IMR-90 (cell line): ENCODE data around the gene TMF1. TPM values are rescaled to one million over a fixed set of nuclear protein-coding genes. Genes with fewer than 3 reads are reported as not detected.
A peak's percentile ranks its signal among the peaks of the same experiment; 100 is the strongest.

Experiments
- ATAC-seq: fragments of 200-7000 bp; cut with Tn5 transposase; 2 replicates; pipeline ENCODE4 v1.9.1; 2020; ENCODE audit warnings: low read depth, mild to moderate bottlenecking, moderate library complexity
- BruUV-seq: library from RNA; stranded (reverse); fragments of 400-500 nt; replicated peaks from 2 replicates; lab custom pipeline; 2021; lab: Mats Ljungman, UMichigan
- CTCF ChIA-PET: fragments of 300-600 bp; formaldehyde crosslinking; extraction: SDS; loops from one replicate; lab custom pipeline; 2021; ENCODE audit warnings: antibody characterized with exemption; lab: Yijun Ruan, JAX
- POLR2A ChIA-PET: fragments of 300-600 bp; sonication (Branson Sonifier 250); formaldehyde crosslinking; loops from one replicate; lab custom pipeline; 2022; ENCODE audit warnings: antibody characterized with exemption; ENCODE audit not compliant: unreplicated experiment; lab: Charles Lee
- DNase-seq: peaks from one replicate; pipeline ENCODE4 v3.0.0; 2013
- H2AFZ ChIP-seq: replicated peaks from 2 replicates; pipeline ENCODE3; 2013; ENCODE audit warnings: low read length, mild to moderate bottlenecking; ENCODE audit not compliant: poor library complexity
- H2AK5ac ChIP-seq: 2 replicates; pipeline ENCODE4 v1.6.1; 2013; ENCODE audit warnings: low read depth, low read length, inconsistent platforms
- H2AK9ac ChIP-seq: replicated peaks from 2 replicates; pipeline ENCODE3; 2013; ENCODE audit warnings: mild to moderate bottlenecking, low read depth, low read length, moderate library complexity; ENCODE audit not compliant: poor library complexity
- H2BK120ac ChIP-seq: 2 replicates; pipeline ENCODE4 v1.6.1; 2013; ENCODE audit warnings: low read depth, low read length, inconsistent platforms
- H2BK15ac ChIP-seq: 3 replicates; pipeline ENCODE4 v1.6.1; 2013; ENCODE audit warnings: low read depth, low read length, inconsistent platforms
- H2BK20ac ChIP-seq: 2 replicates; pipeline ENCODE4 v1.6.1; 2013; ENCODE audit warnings: low read depth, mild to moderate bottlenecking, inconsistent platforms, low read length, moderate library complexity
- H2BK5ac ChIP-seq: 2 replicates; pipeline ENCODE4 v1.6.1; 2013; ENCODE audit warnings: mild to moderate bottlenecking, low read depth, low read length, inconsistent platforms; ENCODE audit not compliant: poor library complexity, severe bottlenecking
- H3K14ac ChIP-seq: replicated peaks from 2 replicates; pipeline ENCODE4 v1.6.1; 2013; ENCODE audit warnings: low read depth, low read length, inconsistent platforms
- H3K18ac ChIP-seq: 2 replicates; pipeline ENCODE4 v1.6.1; 2013; ENCODE audit warnings: low read depth, low read length, control low read depth
- H3K23ac ChIP-seq: 2 replicates; pipeline ENCODE4 v1.6.1; 2013; ENCODE audit warnings: low read depth, low read length, inconsistent platforms
- H3K27ac ChIP-seq: 2 replicates; pipeline ENCODE4 v1.5.1; 2013; ENCODE audit warnings: mild to moderate bottlenecking, control low read depth, low read length; ENCODE audit not compliant: insufficient read depth
- H3K27me3 ChIP-seq: 2 replicates; pipeline ENCODE4 v1.6.1; 2013; ENCODE audit warnings: low read length; ENCODE audit not compliant: control insufficient read depth, insufficient read depth
- H3K36me3 ChIP-seq: 2 replicates; pipeline ENCODE4 v1.6.1; 2013; ENCODE audit warnings: low read length, mixed read lengths; ENCODE audit not compliant: control insufficient read depth, insufficient read depth
- H3K4ac ChIP-seq: 2 replicates; pipeline ENCODE4 v1.6.1; 2013; ENCODE audit warnings: low read depth, low read length, inconsistent platforms
- H3K4me1 ChIP-seq: 2 replicates; pipeline ENCODE4 v1.6.1; 2013; ENCODE audit warnings: low read length, mixed read lengths; ENCODE audit not compliant: control insufficient read depth, insufficient read depth
- H3K4me2 ChIP-seq: 2 replicates; pipeline ENCODE4 v1.6.1; 2013; ENCODE audit warnings: low read depth, mild to moderate bottlenecking, control low read depth, low read length, moderate library complexity
- H3K4me3 ChIP-seq: 2 replicates; pipeline ENCODE4 v1.5.1; 2013; ENCODE audit warnings: low read depth, mild to moderate bottlenecking, control low read depth, low read length, moderate library complexity; ENCODE audit not compliant: insufficient read depth
- H3K56ac ChIP-seq: 2 replicates; pipeline ENCODE4 v1.6.1; 2013; ENCODE audit warnings: low read length, inconsistent platforms; ENCODE audit not compliant: insufficient read depth; ENCODE audit errors: extremely low read depth
- H3K79me1 ChIP-seq, 2 experiments: 2 replicates each; pipeline ENCODE4 v1.6.1; 2013; ENCODE audit warnings: low read length in 2 of 2, inconsistent platforms in 1 of 2, low read depth in 1 of 2
- H3K9ac ChIP-seq: 2 replicates; pipeline ENCODE4 v1.6.1; 2013; ENCODE audit warnings: low read depth, low read length, control low read depth
- H3K9me1 ChIP-seq: 2 replicates; pipeline ENCODE4 v1.6.1; 2013; ENCODE audit warnings: low read length, inconsistent platforms; ENCODE audit not compliant: insufficient read depth
- H3K9me3 ChIP-seq: 2 replicates; pipeline ENCODE4 v1.6.1; 2013; ENCODE audit warnings: low read length; ENCODE audit not compliant: control insufficient read depth, insufficient read depth
- H4K20me1 ChIP-seq: 2 replicates; pipeline ENCODE4 v1.6.1; 2013; ENCODE audit warnings: low read length, inconsistent platforms; ENCODE audit not compliant: insufficient read depth
- H4K5ac ChIP-seq: 2 replicates; pipeline ENCODE4 v1.6.1; 2013; ENCODE audit warnings: mild to moderate bottlenecking, low read depth, low read length, control low read depth
- H4K8ac ChIP-seq, 2 experiments: 2 replicates each; pipeline ENCODE4 v1.6.1; 2013; ENCODE audit warnings: low read depth in 2 of 2, low read length in 2 of 2, control low read depth in 1 of 2, inconsistent platforms in 1 of 2
- H4K91ac ChIP-seq: 2 replicates; pipeline ENCODE4 v1.6.1; 2013; ENCODE audit warnings: low read depth, low read length, inconsistent platforms; ENCODE audit not compliant: insufficient read depth
- CEBPB ChIP-seq: IDR thresholded peaks from 2 replicates; pipeline ENCODE4 v1.6.1; 2012; ENCODE audit warnings: low read depth, low read length, improper control_type of control experiment
- CHD1 ChIP-seq: IDR thresholded peaks from 2 replicates; pipeline ENCODE4 v1.6.1; 2012; ENCODE audit warnings: low read depth, low read length, improper control_type of control experiment
- CTCF ChIP-seq: conservative IDR thresholded peaks from 2 replicates; pipeline ENCODE4 v1.5.1; 2012; ENCODE audit warnings: mild to moderate bottlenecking, low read depth, low read length, improper control_type of control experiment
- ELK1 ChIP-seq: fragments of 150-350 bp; IDR thresholded peaks from 2 replicates; pipeline ENCODE4 v1.6.1; 2016; ENCODE audit warnings: low read depth, mild to moderate bottlenecking, low read length, moderate library complexity, borderline replicate concordance
- MAFK ChIP-seq: IDR thresholded peaks from 2 replicates; pipeline ENCODE4 v1.6.1; 2012; ENCODE audit warnings: low read depth, low read length, improper control_type of control experiment
- MAZ ChIP-seq: IDR thresholded peaks from 2 replicates; pipeline ENCODE4 v1.6.1; 2012; ENCODE audit warnings: low read depth, mild to moderate bottlenecking, low read length, improper control_type of control experiment, moderate library complexity, borderline replicate concordance
- MXI1 ChIP-seq: IDR thresholded peaks from 2 replicates; pipeline ENCODE4 v1.6.1; 2012; ENCODE audit warnings: low read depth, mild to moderate bottlenecking, low read length, moderate library complexity, borderline replicate concordance
- NFE2L2 ChIP-seq: fragments of 150-350 bp; IDR thresholded peaks from 2 replicates; pipeline ENCODE4 v1.6.1; 2016; ENCODE audit warnings: low read depth, mild to moderate bottlenecking, low read length
- POLR2A ChIP-seq: IDR thresholded peaks from 2 replicates; pipeline ENCODE4 v1.6.1; 2012; ENCODE audit warnings: mild to moderate bottlenecking, low read depth, low read length
- RAD21 ChIP-seq: IDR thresholded peaks from 2 replicates; pipeline ENCODE4 v1.6.1; 2012; ENCODE audit warnings: low read length, improper control_type of control experiment
- SMC3 ChIP-seq: fragments of 150-350 bp; IDR thresholded peaks from 2 replicates; pipeline ENCODE4 v1.6.1; 2016; ENCODE audit warnings: low read depth, mild to moderate bottlenecking, antibody characterized with exemption, low read length, moderate library complexity
- USF2 ChIP-seq: fragments of 150-350 bp; IDR thresholded peaks from 2 replicates; pipeline ENCODE4 v1.6.1; 2017; ENCODE audit warnings: mild to moderate bottlenecking, antibody characterized with exemption, low read length, low read depth
- WGBS, 2 experiments: methylation state at CpG; one replicate each; pipeline versions ENCODE4 v1.1.5 to v1.1.7; 2013; ENCODE audit warnings: missing lambda C conversion rate in 2 of 2; ENCODE audit not compliant: insufficient read length in 1 of 2; ENCODE audit errors: extremely low coverage in 2 of 2; 5-methylcytosine and 5-hydroxymethylcytosine counted together
- dilution Hi-C: fragments of 300-500 bp; cut with HindIII; formaldehyde crosslinking; loops from one replicate; pipeline ENCODE4 v1.14.3; 2018; ENCODE audit warnings: low sequenced_read_pairs; ENCODE audit not compliant: unreplicated experiment
- in situ Hi-C: fragments of 300-500 bp; cut with MboI; formaldehyde crosslinking; loops from 3 replicates; pipeline ENCODE4 v1.14.3; 2019; ENCODE audit warnings: low sequenced_read_pairs, inconsistent platforms, mixed read lengths
- intact Hi-C: fragments of 100-400 bp; cut with micrococcal nuclease; formaldehyde crosslinking; loops from 2 replicates; pipeline ENCODE4 v1.10.0; 2022
- polyA plus RNA-seq, 3 experiments: library from polyadenylated mRNA; depleted of rRNA; stranded (reverse); fragments of >200 nt; gene quantifications; 2 replicates each; pipeline ENCODE4 v1.2.3, GENCODE V29; 2012; ENCODE audit warnings: low replicate concordance in 1 of 3
- total RNA-seq: library from RNA; depleted of rRNA; stranded (reverse); fragments of >200 nt; gene quantifications from 2 replicates; pipeline ENCODE4 v1.2.3, GENCODE V29; 2012

TMF1 gene
- total and polyA plus RNA-seq, 2 of the 4 experiments (the other 2 are of a cell fraction), result 12.4 to 39.1 TPM

- no peak overlapping the region for H2BK15ac ChIP-seq
- no peaks in the 10 kb centered on the region for H3K27me3 ChIP-seq
- H2BK5ac ChIP-seq, result peak overlapping the region; percentile 20
- no peaks in the 10 kb centered on the region for H3K9me3 ChIP-seq
- H3K4me2 ChIP-seq, result peak overlapping the region; percentile 62
- dilution Hi-C loops (no loop called here), in situ Hi-C loops (no loop called here), intact Hi-C loops (no loop called here)
- H3K23ac ChIP-seq, result no peak overlapping the region
- H3K9me1 ChIP-seq, result peaks cover 7% of the 10 kb centered on the region
- H3K27ac ChIP-seq, result peak overlapping the region; percentile 71; the same call in 1 of the 2 replicates
- H4K91ac ChIP-seq, result no peak overlapping the region
- no peak overlapping the region for H3K4me3 ChIP-seq
- H2AK5ac ChIP-seq, result no peak overlapping the region
- DNase-seq (peak; percentile 46), ATAC-seq (peak; percentile 90)
- no peak overlapping the region for H2BK120ac ChIP-seq
- peak overlapping the region; percentile 72; the same call in 1 of the 2 replicates for H3K18ac ChIP-seq
- TF ChIP-seq USF2 (no peak), MAZ (no peak), NFE2L2 (no peak), ELK1 (no peak), CHD1 (no peak), CTCF (no peak), SMC3 (no peak), MXI1 (no peak), MAFK (no peak), CEBPB (no peak), POLR2A (no peak), RAD21 (no peak)
- peaks cover 14% of the 10 kb centered on the region for H3K4me1 ChIP-seq
- H2AK9ac ChIP-seq, result no peak overlapping the region
- H3K56ac ChIP-seq, result no peak overlapping the region
- WGBS, 2 experiments, result no CpG with 5 or more reads among the region's 1 CpG
- H4K8ac ChIP-seq, result no peak overlapping the region
- CTCF ChIA-PET, result no interaction called here
- peaks cover 33% of the 10 kb centered on the region for H3K36me3 ChIP-seq
- 0 out of 2 replicates have a peak, but pooled peaks cover 3% of the 10 kb centered on the region for H4K20me1 ChIP-seq
- H3K9ac ChIP-seq, result no peak overlapping the region
- BruUV-seq, result no TSS peak
- H3K4ac ChIP-seq, result 0 out of 2 replicates have a peak overlapping the region, but pooled peaks have one; percentile 34
- H3K14ac ChIP-seq, result no peak overlapping the region
- POLR2A ChIA-PET, result no interaction called here
- peak overlapping the region; percentile 62; the same call in 1 of the 2 replicates for H4K5ac ChIP-seq
- no peak overlapping the region for H2BK20ac ChIP-seq
- H2AFZ ChIP-seq, result no peak overlapping the region
- H3K79me1 ChIP-seq, result peaks cover 0 to 10% of the 10 kb centered on the region in 2 experiments; a peak in 3 of 4 replicates
These were observed 52.5 kb downstream of the TMF1 start for GRCh38 chr3:68999605-69000004.
